K562 treated with DMSO at 1 percent for 4 hours (cell line): ENCODE data around the gene OBSCN. TPM values are rescaled to one million over a fixed set of nuclear protein-coding genes. Genes with fewer than 3 reads are reported as not detected.

ENCODE experiments used
- total RNA-seq: library from RNA; unstranded; fragments of 300-600 nt; gene quantifications from 2 replicates; pipeline ENCODE4 v1.2.3, GENCODE V29; 2022; ENCODE audit not compliant: insufficient read depth

The OBSCN gene, protein sequence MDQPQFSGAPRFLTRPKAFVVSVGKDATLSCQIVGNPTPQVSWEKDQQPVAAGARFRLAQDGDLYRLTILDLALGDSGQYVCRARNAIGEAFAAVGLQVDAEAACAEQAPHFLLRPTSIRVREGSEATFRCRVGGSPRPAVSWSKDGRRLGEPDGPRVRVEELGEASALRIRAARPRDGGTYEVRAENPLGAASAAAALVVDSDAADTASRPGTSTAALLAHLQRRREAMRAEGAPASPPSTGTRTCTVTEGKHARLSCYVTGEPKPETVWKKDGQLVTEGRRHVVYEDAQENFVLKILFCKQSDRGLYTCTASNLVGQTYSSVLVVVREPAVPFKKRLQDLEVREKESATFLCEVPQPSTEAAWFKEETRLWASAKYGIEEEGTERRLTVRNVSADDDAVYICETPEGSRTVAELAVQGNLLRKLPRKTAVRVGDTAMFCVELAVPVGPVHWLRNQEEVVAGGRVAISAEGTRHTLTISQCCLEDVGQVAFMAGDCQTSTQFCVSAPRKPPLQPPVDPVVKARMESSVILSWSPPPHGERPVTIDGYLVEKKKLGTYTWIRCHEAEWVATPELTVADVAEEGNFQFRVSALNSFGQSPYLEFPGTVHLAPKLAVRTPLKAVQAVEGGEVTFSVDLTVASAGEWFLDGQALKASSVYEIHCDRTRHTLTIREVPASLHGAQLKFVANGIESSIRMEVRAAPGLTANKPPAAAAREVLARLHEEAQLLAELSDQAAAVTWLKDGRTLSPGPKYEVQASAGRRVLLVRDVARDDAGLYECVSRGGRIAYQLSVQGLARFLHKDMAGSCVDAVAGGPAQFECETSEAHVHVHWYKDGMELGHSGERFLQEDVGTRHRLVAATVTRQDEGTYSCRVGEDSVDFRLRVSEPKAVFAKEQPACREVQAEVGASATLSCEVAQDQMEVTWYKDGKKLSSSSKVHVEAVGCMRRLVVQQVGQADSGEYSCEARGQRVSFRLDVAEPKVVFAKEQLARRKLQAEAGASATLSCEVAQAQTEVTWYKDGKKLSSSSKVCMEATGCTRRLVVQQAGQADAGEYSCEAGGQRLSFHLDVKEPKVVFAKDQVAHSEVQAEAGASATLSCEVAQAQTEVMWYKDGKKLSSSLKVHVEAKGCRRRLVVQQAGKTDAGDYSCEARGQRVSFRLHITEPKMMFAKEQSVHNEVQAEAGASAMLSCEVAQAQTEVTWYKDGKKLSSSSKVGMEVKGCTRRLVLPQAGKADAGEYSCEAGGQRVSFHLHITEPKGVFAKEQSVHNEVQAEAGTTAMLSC (N-terminal part only)
- 10.4 and 17.4 TPM in 2 replicates for total RNA-seq

DNA sequence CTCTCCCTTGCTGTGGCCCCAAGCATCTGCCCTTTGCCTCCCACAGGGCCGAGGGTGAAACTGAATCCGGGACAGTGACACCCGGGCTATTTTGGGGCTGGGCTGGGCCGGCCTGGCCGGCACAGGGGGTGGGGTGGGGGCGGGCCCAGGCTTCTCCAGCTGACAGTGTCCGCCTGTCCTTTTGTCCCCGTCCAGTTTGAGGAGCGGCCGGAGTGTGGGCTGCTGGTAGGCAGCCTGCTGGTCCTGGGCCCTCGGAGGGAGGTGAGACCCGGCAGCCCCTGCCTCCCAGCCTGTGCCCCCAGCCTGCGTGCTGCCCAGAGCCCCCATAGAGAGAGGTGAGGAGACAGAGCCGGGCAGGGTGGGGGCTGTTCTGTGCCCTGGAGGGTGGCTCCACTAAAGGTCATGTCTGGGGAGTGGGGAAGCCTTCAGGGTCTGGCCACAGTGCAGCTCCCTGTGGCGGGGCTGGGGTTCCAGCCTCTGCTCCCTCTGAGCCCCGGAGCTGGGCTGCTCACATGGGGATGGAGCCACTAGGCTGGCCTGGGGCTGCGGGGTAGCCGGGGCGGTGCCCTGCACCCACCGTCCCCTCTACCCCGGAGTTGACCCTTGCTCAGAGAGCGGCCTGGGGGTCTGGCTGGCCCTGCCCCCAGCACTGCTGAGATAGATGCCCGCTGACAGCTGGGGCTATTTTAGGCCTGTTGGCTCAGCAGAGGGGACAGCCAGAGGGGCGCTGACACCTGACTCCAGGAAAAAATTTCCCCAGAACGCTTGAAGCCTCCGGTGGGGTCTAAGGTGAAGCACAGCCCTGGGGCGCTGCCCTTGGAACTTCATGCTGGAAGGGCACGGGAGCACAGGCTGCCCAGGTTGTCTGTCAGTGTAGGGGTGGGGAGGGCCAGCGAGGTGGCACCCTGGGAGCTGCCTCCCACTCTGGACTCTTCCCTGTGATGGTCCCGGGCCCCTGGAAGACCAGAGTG lies at the start of gene OBSCN:
Gene OBSCN, plus strand, starts transcription at position 194 of the 971 bp plus-strand sequence. CDS start 3,740 bp downstream, outside the sequence.

DNA sequence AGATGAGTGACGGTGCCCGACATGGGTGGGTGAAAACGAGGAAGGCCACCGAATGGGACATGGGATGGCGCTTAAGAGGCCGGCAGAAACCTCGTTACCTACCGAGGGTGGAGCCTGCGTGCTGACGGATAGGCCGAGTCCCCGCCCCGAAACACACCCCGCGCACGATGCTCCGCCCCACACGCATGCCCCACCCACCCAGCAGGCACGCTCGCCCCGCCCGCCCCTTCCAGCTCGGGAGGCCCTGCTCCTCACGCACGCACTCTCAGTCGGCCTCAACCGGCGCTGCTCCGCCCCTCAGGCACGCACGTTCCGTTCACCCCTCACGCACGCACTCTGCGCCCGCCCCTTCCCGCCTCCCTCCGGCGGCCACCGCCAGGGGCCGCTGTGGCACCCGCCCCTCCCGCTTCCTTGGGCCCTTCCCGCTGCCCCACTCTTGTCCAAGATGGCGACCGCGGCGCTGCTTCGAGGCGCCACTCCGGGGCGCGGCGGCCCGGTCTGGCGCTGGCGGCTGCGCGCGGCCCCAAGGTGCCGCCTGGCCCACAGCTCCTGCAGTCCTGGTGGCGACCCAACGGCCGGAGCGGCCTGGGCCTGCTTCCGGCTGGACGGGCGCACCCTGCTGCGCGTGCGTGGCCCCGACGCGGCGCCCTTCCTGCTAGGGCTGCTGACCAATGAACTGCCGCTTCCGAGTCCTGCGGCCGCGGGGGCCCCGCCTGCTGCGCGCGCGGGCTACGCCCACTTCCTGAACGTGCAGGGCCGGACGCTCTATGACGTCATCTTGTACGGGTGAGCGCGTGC lies 42.3 kb upstream of the OBSCN start, which contains the start of gene IBA57:
Gene IBA57, plus strand, starts transcription at position 433 of the 798 bp plus-strand sequence. Its CDS starts 13 bp downstream, at position 446.

DNA sequence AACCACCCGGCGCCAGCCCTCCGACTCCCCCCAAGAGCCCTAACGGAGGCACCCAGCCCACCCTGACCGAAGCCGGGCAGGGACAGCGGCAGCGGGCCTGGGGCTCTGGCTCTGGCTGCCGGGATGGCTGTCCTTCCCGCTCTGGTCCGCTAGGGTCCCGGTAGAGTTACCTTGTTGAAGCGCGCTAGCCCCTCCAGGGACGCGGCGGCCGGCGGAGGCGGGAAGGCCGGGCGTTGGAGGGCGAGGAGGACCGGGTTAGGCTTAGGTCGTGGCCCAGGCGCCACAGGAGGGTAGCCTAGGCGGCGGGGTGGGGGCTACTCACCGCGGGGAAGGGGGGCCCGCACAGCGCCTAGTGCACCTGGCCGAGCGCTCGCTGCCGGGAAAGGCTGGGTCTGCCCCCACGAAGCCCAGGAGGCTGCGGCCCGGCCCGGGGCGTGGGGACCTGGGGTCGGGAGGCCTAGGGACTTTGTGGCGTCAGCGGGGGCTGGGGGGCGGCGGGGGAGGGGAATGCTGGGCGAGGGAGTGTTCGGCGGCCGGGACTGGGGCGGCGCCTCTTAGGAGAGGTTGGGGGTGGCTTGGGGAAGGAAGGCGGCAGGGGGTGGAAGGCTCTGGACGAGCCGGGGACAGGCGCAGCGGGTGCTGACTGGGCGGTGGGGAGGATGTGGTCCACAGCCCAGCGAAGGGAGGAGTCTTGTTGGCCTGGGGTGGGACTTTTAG lies 208.5 kb downstream of the OBSCN start, which contains the start of gene TRIM17:
Gene TRIM17, minus strand, starts transcription at position 645 of the 717 bp plus-strand sequence. CDS start 1,789 bp downstream, outside the sequence.

Other genes with a start within 250 kb of the OBSCN start
- not detected in 2 replicates for gene WNT3A, start 201.0 kb upstream of the OBSCN start, total RNA-seq
- 575 and 588 TPM in 2 replicates for gene ARF1, start 125.3 kb upstream of the OBSCN start, total RNA-seq
- gene C1orf35, start 104.7 kb upstream of the OBSCN start, total RNA-seq: 27.0 and 31.6 TPM in 2 replicates
- gene MRPL55, start 98.7 kb upstream of the OBSCN start, total RNA-seq: 90.1 and 126 TPM in 2 replicates
- 341 and 371 TPM in 2 replicates for gene GUK1, start 67.8 kb upstream of the OBSCN start, total RNA-seq
- 0.99 and 1.5 TPM in 2 replicates for gene GJC2, start 58.1 kb upstream of the OBSCN start, total RNA-seq
- 4.9 and 5.7 TPM in 2 replicates for gene IBA57, start 42.2 kb upstream of the OBSCN start, total RNA-seq
- 51.3 and 68.7 TPM in 2 replicates for gene TRIM11, start 198.8 kb downstream of the OBSCN start, total RNA-seq
- gene TRIM17, start 208.8 kb downstream of the OBSCN start, total RNA-seq: not detected in 2 replicates